Esophagus mucosa (tissue), 1 donor: ENCODE measurements around the gene SLC12A7. TPM values are rescaled to one million over a fixed set of nuclear protein-coding genes. Genes with fewer than 3 reads are reported as not detected.
A peak's percentile ranks its signal among the peaks of the same experiment; 100 is the strongest.
"Not testable (repeated sequence)": the region's sequence is repeated elsewhere in the genome, so short reads cannot be mapped to it uniquely, and the experiment has no call there.

Experiments
- ATAC-seq: fragments of 200-7000 bp; cut with Tn5 transposase; one replicate; pipeline ENCODE4 v1.9.1; 2020
- total RNA-seq: library from RNA; stranded (reverse); gene quantifications from one replicate; pipeline ENCODE4 v1.2.4, GENCODE V29; 2023
- donor health status: DM: yes; HTN: yes; CAD: no.

SLC12A7 gene
- total RNA-seq, 1 donor from 2014 or later: 3.0 TPM

DNA sequence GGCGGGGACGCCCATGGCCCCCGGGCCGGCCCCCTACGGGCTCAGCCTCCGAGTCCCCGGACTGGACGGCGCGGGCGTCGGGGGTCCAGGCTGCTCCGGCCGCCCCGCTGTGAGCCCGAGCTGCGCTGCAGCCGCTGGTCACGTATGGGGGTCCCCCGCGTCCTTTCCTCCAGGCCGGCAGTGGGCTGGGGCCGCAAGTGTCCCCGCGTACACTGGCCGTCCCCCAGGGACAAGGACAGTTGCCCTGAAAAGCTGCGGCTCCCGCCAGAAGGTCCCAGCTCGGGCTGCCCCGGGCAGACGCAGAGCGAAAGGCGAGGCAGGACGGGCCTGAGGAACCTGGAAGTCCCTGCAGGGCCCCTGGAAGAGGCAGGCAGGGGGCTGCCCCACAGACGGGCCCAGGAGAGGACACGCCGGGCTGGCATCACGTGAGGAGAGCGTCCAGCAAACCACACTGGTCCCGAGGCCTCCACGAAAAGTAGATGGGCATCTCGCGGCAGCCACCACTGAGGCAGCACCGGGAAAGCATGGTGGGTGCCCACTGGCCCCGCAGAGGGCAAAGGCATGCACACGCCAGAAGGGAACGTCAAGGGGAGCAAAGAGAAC, 106.5 kb downstream of the SLC12A7 start:
- no peak for ATAC-seq

DNA sequence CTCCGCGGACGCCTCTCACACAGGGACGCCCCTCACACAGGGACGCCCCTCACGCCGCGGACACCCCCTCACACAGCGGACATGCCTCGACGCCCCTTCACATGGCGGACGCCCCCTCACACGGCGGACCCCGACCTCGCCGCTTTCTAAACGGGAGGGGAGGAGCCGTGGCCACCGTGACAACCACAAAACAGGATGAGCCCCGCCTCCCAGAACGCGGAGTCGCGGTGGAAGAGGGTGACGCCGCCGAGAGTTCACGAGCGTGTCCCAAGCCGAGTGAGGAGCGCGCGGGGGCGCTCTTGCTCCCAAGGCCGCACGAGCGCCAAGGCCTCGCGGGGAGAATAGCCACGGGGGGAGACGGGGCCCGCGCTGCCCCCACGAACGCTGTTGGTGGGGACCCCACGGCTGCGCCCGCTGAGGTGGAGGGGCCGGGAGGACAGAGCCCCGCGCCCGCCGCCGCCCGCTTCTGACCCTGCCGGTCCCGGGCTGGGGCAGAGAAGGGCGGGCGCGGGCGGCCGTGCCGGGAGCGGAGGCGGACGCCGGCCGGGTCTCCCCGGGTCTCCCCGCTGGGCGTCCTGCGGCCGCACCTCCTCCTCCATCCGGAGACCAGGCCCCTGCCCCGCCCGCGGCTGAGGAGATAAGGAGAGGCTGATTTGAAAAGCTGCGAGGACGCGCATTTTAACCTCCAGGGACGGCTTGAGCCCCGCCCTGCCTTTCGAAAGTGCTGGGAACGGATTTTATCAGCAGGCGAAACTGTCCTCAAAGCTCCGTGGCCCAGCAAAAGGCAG, 107.2 kb downstream of the SLC12A7 start:
- peak; percentile 21 for ATAC-seq

DNA sequence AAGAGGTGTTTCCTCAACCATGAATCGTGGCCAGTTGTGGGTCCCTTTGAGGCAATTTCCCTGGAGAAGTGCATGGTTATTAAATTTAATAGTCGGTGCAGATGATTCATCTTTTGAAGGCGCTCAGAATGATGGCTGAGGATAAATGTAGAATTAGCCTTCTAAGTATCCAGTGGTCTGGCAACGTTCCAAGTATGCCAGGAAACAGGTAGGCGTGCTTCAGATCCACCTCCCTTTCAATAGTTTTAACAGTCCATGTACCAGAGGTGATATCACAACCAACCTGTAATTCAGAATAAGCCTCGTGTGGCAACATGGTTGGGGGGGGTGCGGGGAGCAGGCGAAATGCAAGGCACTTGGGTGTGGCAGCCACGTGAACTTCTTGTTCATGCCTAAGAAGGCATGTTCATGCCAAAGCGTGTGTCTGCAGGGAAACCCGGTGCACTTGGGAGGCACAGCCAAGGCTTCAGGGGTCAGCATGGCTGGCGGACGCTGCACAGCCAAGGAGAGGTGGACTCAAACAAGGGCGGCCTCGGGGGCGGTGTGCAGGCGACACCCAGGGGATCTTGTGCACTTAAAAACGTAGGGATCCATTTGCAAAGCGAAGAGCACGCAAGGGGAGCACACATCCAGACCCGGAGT, 108.4 kb downstream of the SLC12A7 start:
- ATAC-seq: peak; percentile 92

DNA sequence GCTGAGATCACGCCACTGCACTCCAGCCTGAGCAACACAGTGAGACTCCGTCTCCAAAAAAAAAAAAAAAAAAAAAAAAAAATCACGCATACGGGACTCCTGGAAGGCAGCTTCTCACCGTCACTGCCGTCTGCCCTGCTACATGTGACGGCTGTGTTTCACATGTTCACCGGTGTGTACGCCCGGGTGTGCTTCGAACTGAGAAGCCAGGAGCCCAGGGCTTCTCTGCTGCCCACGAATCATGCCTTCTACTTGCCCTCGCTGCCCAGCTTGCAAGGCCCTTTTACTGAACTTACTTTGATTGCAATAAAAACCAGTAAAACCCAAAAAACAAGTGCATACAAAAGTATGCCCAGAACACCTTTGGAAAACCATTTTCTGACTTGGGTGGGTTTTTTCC, 109.0 kb downstream of the SLC12A7 start:
- ATAC-seq: no peak

DNA sequence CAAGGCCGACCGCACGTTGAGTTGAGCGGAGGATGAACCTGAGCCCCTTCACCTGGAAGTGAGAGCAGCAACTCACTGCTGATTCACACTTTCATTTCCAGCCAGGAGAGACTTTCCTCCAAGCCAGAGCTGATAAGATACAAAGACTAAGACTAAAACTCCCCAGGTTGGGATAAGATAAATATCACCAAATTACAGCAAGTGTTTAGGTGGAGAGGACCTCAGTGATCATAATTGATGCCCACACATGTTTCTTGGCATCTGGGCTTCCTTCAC, 109.7 kb downstream of the SLC12A7 start:
- no peak for ATAC-seq

DNA sequence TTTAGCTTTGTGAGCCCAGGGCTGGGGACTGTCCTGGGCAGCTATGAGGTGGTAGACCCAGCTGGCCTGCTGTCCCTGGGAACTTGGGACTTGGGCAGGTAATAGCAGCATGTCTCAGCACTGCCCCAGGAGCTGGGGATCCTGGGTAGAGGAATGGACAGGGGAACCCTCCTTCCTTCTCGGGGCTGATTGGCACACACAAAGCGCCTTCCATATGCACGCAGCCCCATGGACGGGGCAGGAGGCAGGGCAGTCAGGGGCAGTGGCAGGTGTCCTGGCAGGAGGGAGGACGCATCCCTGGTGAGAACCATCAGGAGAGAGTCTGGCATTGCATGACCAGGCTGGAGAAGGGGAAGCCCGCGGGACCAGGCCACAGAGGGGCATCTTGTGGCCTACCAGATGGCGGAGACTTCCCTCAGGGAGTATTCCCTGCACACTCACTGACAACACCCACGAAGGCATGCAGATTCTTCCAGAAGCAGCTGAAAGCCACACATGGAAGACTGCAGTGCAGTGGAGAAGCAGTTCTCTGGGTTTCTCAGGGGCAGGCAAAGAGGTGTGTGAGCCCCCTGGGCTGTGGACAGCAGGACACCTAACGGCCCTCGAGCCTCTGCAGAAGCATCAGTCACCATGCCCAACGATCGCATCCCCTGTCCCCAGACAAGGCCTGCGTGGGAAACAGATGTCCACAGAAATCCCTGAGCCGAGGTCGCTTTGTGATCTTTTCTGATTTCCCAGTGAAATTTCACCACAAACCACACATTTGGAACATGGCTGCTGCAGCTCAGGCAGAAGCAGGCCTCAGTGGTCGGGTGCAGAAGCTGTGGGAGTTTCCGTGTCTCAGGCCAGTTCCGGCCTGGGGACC, 110.2 kb downstream of the SLC12A7 start:
- no peak for ATAC-seq

DNA sequence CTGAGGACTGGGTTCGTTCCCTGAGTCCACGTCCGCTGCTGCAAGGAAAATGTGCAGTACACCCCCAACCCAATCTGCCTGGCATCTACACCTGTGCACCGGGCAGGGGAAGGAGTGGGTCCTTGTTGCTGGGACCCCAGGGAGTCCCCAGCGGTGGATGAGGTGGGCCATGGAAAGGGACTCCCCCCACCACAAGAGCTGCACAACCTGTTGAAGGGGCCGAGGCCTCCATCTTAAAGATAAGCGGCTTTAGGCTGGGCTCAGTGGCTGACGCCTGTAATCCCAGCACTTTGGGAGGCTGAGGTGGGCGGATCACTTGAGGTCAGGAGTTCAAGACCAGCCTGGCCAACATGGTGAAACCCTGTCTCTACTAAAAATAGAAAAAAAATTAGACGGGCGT, 111.0 kb downstream of the SLC12A7 start:
- not testable (repeated sequence) for ATAC-seq

Other genes with a start within 250 kb of the SLC12A7 start
- 21.2 TPM for gene BRD9, start 219.3 kb downstream of the SLC12A7 start, total RNA-seq
- 12.5 TPM for gene TRIP13, start 219.2 kb downstream of the SLC12A7 start, total RNA-seq
- 1.1 TPM for gene NKD2, start 103.3 kb downstream of the SLC12A7 start, total RNA-seq
- not detected for gene SLC6A19, start 89.5 kb upstream of the SLC12A7 start, total RNA-seq
- not detected for gene SLC6A18, start 113.3 kb upstream of the SLC12A7 start, total RNA-seq
- gene TERT, start 183.0 kb upstream of the SLC12A7 start, total RNA-seq: not detected
- 39.5 TPM for gene CLPTM1L, start 233.0 kb upstream of the SLC12A7 start, total RNA-seq